Calu3 (cell line): Measurements from ENCODE around the gene HBZ. TPM values are rescaled to one million over a fixed set of nuclear protein-coding genes. Genes with fewer than 3 reads are reported as not detected.
"Not testable (repeated sequence)": the region's sequence is repeated elsewhere in the genome, so short reads cannot be mapped to it uniquely, and the experiment has no call there.

Experiments used
- BruUV-seq: library from RNA; stranded (reverse); fragments of 400-500 nt; replicated peaks from 2 replicates; lab custom pipeline; 2021; lab: Mats Ljungman, UMichigan
- CTCF ChIA-PET: fragments of 300-600 bp; sonication (Branson Sonifier 250); formaldehyde crosslinking; loops from one replicate; lab custom pipeline; 2022; ENCODE audit warnings: antibody characterized with exemption; lab: Charles Lee
- DNase-seq: peaks from one replicate; pipeline ENCODE4 v3.0.0; 2022
- H3K27ac Mint-ChIP-seq: one replicate; pipeline ENCODE4 v1.8.0; 2022; ENCODE audit warnings: mixed read lengths; ENCODE audit not compliant: unreplicated experiment
- H3K27me3 Mint-ChIP-seq: one replicate; pipeline ENCODE4 v1.8.0; 2022; ENCODE audit warnings: mixed read lengths; ENCODE audit not compliant: unreplicated experiment
- H3K36me3 Mint-ChIP-seq: one replicate; pipeline ENCODE4 v1.8.0; 2022; ENCODE audit warnings: mild to moderate bottlenecking, moderate library complexity, mixed read lengths; ENCODE audit not compliant: insufficient read depth, unreplicated experiment
- H3K4me1 Mint-ChIP-seq: one replicate; pipeline ENCODE4 v1.8.0; 2022; ENCODE audit warnings: mild to moderate bottlenecking, low read depth, mixed read lengths; ENCODE audit not compliant: unreplicated experiment
- H3K4me3 Mint-ChIP-seq: one replicate; pipeline ENCODE4 v1.8.0; 2022; ENCODE audit warnings: mild to moderate bottlenecking, low read depth, moderate library complexity, mixed read lengths; ENCODE audit not compliant: unreplicated experiment
- H3K9me3 Mint-ChIP-seq: one replicate; pipeline ENCODE4 v1.8.0; 2022; ENCODE audit warnings: low read depth, mixed read lengths; ENCODE audit not compliant: unreplicated experiment
- CTCF ChIP-seq: fragments of 200-600 bp; IDR thresholded peaks from one replicate; pipeline ENCODE4 v1.8.0; 2022; ENCODE audit warnings: antibody characterized with exemption; ENCODE audit not compliant: unreplicated experiment
- intact Hi-C: fragments of 100-400 bp; cut with micrococcal nuclease; formaldehyde crosslinking; loops from one replicate; pipeline ENCODE4 v1.10.0; 2022; ENCODE audit not compliant: unreplicated experiment
- total RNA-seq: library from RNA; stranded (reverse); gene quantifications from 2 replicates; pipeline ENCODE4 v1.2.3, GENCODE V29; 2022

HBZ gene
- total RNA-seq, 1 experiment from 2014 or later, result not detected

GRCh38 chr16:175011-175949 is 22.8 kb downstream of the HBZ start:
- intact Hi-C loops, result no loop called here
- Mint-ChIP-seq H3K9me3 (no peaks in the 10 kb centered on the region), H3K27me3 (peaks cover 74% of the 10 kb centered on the region), H3K4me1 (peaks cover 4% of the 10 kb centered on the region), H3K36me3 (peaks cover 14% of the 10 kb centered on the region), H3K4me3 (no peak overlapping the region), H3K27ac (no peak overlapping the region)
- no peak for DNase-seq
- no TSS peak for BruUV-seq
- TF ChIP-seq CTCF, result no peak
- CTCF ChIA-PET, result interaction anchor here (1.7 kb wide), 1 partner anchor 187 kb away, joined by 6 read pairs; no protein-coding TSS in a partner anchor

DNA sequence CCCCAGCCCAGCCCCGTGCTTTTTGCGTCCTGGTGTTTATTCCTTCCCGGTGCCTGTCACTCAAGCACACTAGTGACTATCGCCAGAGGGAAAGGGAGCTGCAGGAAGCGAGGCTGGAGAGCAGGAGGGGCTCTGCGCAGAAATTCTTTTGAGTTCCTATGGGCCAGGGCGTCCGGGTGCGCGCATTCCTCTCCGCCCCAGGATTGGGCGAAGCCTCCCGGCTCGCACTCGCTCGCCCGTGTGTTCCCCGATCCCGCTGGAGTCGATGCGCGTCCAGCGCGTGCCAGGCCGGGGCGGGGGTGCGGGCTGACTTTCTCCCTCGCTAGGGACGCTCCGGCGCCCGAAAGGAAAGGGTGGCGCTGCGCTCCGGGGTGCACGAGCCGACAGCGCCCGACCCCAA is 23.6 kb downstream of the HBZ start:
- intact Hi-C loops, H3K27ac Mint-ChIP-seq: not testable (repeated sequence)
- CTCF ChIA-PET, result interaction anchor here (1.7 kb wide), 1 partner anchor 186 kb away, joined by 6 read pairs; no protein-coding TSS in a partner anchor

GRCh38 chr16:176477-177382 is 24.3 kb downstream of the HBZ start, which contains the start of gene HBA1:
Gene HBA1, plus strand, starts transcription at chr16:176680. Its CDS starts 37 bp downstream, at chr16:176717.
- H3K9me3 Mint-ChIP-seq, DNase-seq, H3K4me3 Mint-ChIP-seq, intact Hi-C loops, BruUV-seq, H3K27ac Mint-ChIP-seq, H3K4me1 Mint-ChIP-seq: not testable (repeated sequence)
- Mint-ChIP-seq H3K36me3 (peaks cover 24% of the 10 kb centered on the region), H3K27me3 (peaks cover 59% of the 10 kb centered on the region)
- CTCF ChIA-PET, result interaction anchor here (0.7 kb wide), 1 partner anchor 128 kb away, joined by 4 read pairs; no protein-coding TSS in a partner anchor

More for the DNA sequence above, 23.6 kb downstream of the HBZ start:
- Mint-ChIP-seq H3K36me3 (peaks cover 16% of the 10 kb centered on the region), H3K27me3 (peaks cover 67% of the 10 kb centered on the region)
- not testable (repeated sequence) for H3K4me1 Mint-ChIP-seq, H3K4me3 Mint-ChIP-seq, H3K9me3 Mint-ChIP-seq, BruUV-seq, DNase-seq

DNA sequence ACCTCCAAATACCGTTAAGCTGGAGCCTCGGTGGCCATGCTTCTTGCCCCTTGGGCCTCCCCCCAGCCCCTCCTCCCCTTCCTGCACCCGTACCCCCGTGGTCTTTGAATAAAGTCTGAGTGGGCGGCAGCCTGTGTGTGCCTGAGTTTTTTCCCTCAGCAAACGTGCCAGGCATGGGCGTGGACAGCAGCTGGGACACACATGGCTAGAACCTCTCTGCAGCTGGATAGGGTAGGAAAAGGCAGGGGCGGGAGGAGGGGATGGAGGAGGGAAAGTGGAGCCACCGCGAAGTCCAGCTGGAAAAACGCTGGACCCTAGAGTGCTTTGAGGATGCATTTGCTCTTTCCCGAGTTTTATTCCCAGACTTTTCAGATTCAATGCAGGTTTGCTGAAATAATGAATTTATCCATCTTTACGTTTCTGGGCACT is 25.0 kb downstream of the HBZ start:
- CTCF ChIA-PET, result interaction anchor here (0.7 kb wide), 1 partner anchor 128 kb away, joined by 4 read pairs; no protein-coding TSS in a partner anchor
- no peak for DNase-seq
- Mint-ChIP-seq H3K4me3 (peak overlapping the region; percentile 26), H3K36me3 (peaks cover 30% of the 10 kb centered on the region), H3K27me3 (peaks cover 52% of the 10 kb centered on the region), H3K9me3 (no peaks in the 10 kb centered on the region), H3K27ac (no peak overlapping the region), H3K4me1 (no peaks in the 10 kb centered on the region)
- BruUV-seq, result no TSS peak
- intact Hi-C loops, result no loop called here
- TF ChIP-seq CTCF, result no peak
